WTC11 (cell line): ENCODE results near the gene C1QTNF1.

Experiments
- ESRRA ChIP-seq: sonication (generic); formaldehyde crosslinking; IDR thresholded peaks from 2 replicates; pipeline ENCODE4 v1.8.1; 2022; ENCODE audit warnings: mild to moderate bottlenecking, missing genetic modification reagents, borderline replicate concordance
- SOX15 ChIP-seq: fragments of 250-450 bp; sonication (Bioruptor Pico); IDR thresholded peaks from 2 replicates; pipeline ENCODE4 v1.9.0; 2021; ENCODE audit warnings: mild to moderate bottlenecking
- ZNF121 ChIP-seq: sonication (generic); formaldehyde crosslinking; IDR thresholded peaks from 2 replicates; pipeline ENCODE4 v1.8.0; 2023; ENCODE audit warnings: missing genetic modification reagents
- TF ChIP-seq, protein P1 (sequence below): fragments of 200-600 bp; IDR thresholded peaks from 2 replicates; pipeline ENCODE4 v1.8.0; 2022; ENCODE audit warnings: antibody characterized with exemption

DNA sequence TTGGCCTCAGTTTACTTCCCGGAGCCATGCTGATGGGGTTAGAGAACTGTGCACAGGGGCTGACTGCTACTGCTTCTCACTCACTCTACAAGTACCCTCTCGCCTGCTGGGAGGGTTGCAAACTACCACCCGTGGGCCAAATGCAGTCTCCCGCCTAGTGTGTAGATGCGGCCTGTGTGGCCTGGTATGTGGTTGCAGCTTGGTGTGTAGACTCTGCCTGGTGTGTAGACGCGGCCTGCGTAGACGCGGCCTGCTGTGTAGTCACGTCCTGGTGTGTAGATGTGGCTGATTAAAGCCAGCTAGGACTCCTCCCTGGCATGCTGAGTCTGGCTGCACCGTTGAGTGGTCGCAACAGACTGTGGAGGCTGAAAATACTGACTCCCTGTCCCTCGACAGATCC, 21.7 kb upstream of the C1QTNF1 start:
- TF ChIP-seq SOX15 (CRISPR knock-in tag): no peak
- TF ChIP-seq, protein P1, sequence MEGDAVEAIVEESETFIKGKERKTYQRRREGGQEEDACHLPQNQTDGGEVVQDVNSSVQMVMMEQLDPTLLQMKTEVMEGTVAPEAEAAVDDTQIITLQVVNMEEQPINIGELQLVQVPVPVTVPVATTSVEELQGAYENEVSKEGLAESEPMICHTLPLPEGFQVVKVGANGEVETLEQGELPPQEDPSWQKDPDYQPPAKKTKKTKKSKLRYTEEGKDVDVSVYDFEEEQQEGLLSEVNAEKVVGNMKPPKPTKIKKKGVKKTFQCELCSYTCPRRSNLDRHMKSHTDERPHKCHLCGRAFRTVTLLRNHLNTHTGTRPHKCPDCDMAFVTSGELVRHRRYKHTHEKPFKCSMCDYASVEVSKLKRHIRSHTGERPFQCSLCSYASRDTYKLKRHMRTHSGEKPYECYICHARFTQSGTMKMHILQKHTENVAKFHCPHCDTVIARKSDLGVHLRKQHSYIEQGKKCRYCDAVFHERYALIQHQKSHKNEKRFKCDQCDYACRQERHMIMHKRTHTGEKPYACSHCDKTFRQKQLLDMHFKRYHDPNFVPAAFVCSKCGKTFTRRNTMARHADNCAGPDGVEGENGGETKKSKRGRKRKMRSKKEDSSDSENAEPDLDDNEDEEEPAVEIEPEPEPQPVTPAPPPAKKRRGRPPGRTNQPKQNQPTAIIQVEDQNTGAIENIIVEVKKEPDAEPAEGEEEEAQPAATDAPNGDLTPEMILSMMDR: no peak
- no peak for TF ChIP-seq ZNF121
- no peak for TF ChIP-seq ESRRA (CRISPR knock-in tag)
